PFSK-1 (cell line): ENCODE data around the gene KDM2B.

Experiments used
- POLR2AphosphoS5 ChIP-seq: IDR thresholded peaks from 2 replicates; pipeline ENCODE4 v1.6.1; 2012; ENCODE audit warnings: low read depth, mild to moderate bottlenecking, control low read depth, low read length, moderate library complexity
- SIN3A ChIP-seq: IDR thresholded peaks from 2 replicates; pipeline ENCODE4 v1.6.1; 2012; ENCODE audit warnings: mild to moderate bottlenecking, low read length, moderate library complexity, borderline replicate concordance; ENCODE audit not compliant: insufficient read depth
- TAF1 ChIP-seq: IDR thresholded peaks from 2 replicates; pipeline ENCODE4 v1.6.1; 2012; ENCODE audit warnings: low read length, control low read depth, borderline replicate concordance; ENCODE audit not compliant: insufficient read depth
- TF ChIP-seq, protein P1 (sequence below), 2 experiments: IDR thresholded peaks; 2 replicates each; pipeline versions ENCODE4 v1.6.1 to v1.8.0; 2011 to 2012; ENCODE audit warnings: low read depth in 2 of 2, low read length in 2 of 2, control low read depth in 1 of 2, inconsistent platforms in 1 of 2, mild to moderate bottlenecking in 1 of 2, moderate library complexity in 1 of 2; ENCODE audit not compliant: insufficient read depth in 1 of 2

DNA sequence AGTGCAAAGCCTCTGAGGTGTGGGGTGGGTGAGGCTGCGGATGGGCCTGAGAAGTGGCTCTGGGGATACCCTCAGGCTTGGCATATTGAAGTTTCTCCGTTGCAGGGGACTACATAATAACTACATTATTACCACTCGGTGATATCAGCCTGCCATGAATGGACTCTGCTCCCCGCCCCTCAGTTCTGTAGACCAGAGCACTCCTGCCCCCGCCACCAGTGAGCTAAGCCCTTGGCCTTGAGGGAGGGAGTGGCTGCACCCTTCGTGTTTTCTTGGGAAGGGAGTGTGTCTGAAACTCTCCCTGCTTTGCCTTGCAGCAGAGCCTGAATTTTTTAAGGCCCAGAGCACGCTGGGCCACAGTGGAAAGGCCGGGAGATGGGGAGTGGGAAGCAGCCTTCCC is 47.2 kb upstream of the KDM2B start:
- TF ChIP-seq TAF1 (no peak), POLR2AphosphoS5 (no peak), SIN3A (no peak)
- TF ChIP-seq, protein P1, sequence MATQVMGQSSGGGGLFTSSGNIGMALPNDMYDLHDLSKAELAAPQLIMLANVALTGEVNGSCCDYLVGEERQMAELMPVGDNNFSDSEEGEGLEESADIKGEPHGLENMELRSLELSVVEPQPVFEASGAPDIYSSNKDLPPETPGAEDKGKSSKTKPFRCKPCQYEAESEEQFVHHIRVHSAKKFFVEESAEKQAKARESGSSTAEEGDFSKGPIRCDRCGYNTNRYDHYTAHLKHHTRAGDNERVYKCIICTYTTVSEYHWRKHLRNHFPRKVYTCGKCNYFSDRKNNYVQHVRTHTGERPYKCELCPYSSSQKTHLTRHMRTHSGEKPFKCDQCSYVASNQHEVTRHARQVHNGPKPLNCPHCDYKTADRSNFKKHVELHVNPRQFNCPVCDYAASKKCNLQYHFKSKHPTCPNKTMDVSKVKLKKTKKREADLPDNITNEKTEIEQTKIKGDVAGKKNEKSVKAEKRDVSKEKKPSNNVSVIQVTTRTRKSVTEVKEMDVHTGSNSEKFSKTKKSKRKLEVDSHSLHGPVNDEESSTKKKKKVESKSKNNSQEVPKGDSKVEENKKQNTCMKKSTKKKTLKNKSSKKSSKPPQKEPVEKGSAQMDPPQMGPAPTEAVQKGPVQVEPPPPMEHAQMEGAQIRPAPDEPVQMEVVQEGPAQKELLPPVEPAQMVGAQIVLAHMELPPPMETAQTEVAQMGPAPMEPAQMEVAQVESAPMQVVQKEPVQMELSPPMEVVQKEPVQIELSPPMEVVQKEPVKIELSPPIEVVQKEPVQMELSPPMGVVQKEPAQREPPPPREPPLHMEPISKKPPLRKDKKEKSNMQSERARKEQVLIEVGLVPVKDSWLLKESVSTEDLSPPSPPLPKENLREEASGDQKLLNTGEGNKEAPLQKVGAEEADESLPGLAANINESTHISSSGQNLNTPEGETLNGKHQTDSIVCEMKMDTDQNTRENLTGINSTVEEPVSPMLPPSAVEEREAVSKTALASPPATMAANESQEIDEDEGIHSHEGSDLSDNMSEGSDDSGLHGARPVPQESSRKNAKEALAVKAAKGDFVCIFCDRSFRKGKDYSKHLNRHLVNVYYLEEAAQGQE (IDR thresholded peaks at IDR 0.05; ENCODE audit: insufficient read depth in 1 of 2, low read depth in 2 of 2, low read length in 2 of 2) = no peak
